ENCODE results near the gene ZBTB9. TPM values are rescaled to one million over a fixed set of nuclear protein-coding genes. Genes with fewer than 3 reads are reported as not detected.

The ZBTB9 gene
- total RNA-seq, 1 experiment from 2014 or later = 19.4 TPM

- Mint-ChIP-seq H3K27me3 (ENCODE audit: low read depth) (peaks cover 13% of the 10 kb centered on the region), H3K4me1 (no peaks in the 10 kb centered on the region), H3K36me3 (no peaks in the 10 kb centered on the region), H3K9me3 (peaks cover 19% of the 10 kb centered on the region), H3K27ac (no peak overlapping the region), H3K4me3 (no peak overlapping the region)
- ATAC-seq = no peak
- ChIA-PET POLR2A (no interaction called here), CTCF (no interaction called here)
- no peak for TF ChIP-seq ETV6 (CRISPR knock-in tag; IDR thresholded peaks at IDR 0.05)
- no peak for TF ChIP-seq NFYB (CRISPR knock-in tag; conservative IDR thresholded peaks at IDR 0.05; ENCODE audit: low read depth)
- TF ChIP-seq SP1 (CRISPR knock-in tag; conservative IDR thresholded peaks at IDR 0.05) = no peak
- TF ChIP-seq ESRRA (CRISPR knock-in tag; IDR thresholded peaks at IDR 0.05; ENCODE audit: borderline replicate concordance) = no peak
- TF ChIP-seq ZNF532 (CRISPR knock-in tag; IDR thresholded peaks at IDR 0.05; ENCODE audit: borderline replicate concordance) = no peak
- no peak for TF ChIP-seq JUN (CRISPR knock-in tag; IDR thresholded peaks at IDR 0.05)
- no peak for TF ChIP-seq NFE2L1 (CRISPR knock-in tag; IDR thresholded peaks at IDR 0.05)
- TF ChIP-seq ZNF423 (CRISPR knock-in tag; IDR thresholded peaks at IDR 0.05) = no peak
- TF ChIP-seq E2F5 (CRISPR knock-in tag; IDR thresholded peaks at IDR 0.05) = no peak
- TF ChIP-seq USF1 (CRISPR knock-in tag; IDR thresholded peaks at IDR 0.05) = no peak
- no peak for TF ChIP-seq FOXP1 (CRISPR knock-in tag; IDR thresholded peaks at IDR 0.05; ENCODE audit: borderline replicate concordance)
- TF ChIP-seq TEAD1 (CRISPR knock-in tag; IDR thresholded peaks at IDR 0.05) = no peak
- no peak for TF ChIP-seq PREB (CRISPR knock-in tag; IDR thresholded peaks at IDR 0.05; ENCODE audit: borderline replicate concordance)
- TF ChIP-seq TP53 (CRISPR knock-in tag; IDR thresholded peaks at IDR 0.05) = no peak
- TF ChIP-seq ZSCAN18 (CRISPR knock-in tag; IDR thresholded peaks at IDR 0.05) = no peak
- no peak for TF ChIP-seq ZBTB43 (CRISPR knock-in tag; IDR thresholded peaks at IDR 0.05)
- no peak for TF ChIP-seq JAZF1 (CRISPR knock-in tag; IDR thresholded peaks at IDR 0.05)
- no peak for TF ChIP-seq CTCF (IDR thresholded peaks at IDR 0.05)
- TF ChIP-seq CDX4 (CRISPR knock-in tag; IDR thresholded peaks at IDR 0.05; ENCODE audit: borderline replicate concordance) = no peak
- DNase-seq (ENCODE audit: low spot score) = no peak
Measured at GRCh38 chr6:33467091-33467490, 12.7 kb downstream of the ZBTB9 start.

Measured in WTC11 (cell line).